Erythroblast (primary cell): ENCODE measurements around the gene EXOC8.

ENCODE experiments used
- GATA1 ChIP-seq: IDR thresholded peaks from 2 replicates; pipeline ENCODE4 v1.6.1; 2011; ENCODE audit warnings: low read depth, mild to moderate bottlenecking, control low read depth, low read length, moderate library complexity
- POLR2A ChIP-seq: IDR thresholded peaks from 2 replicates; pipeline ENCODE4 v1.6.1; 2011; ENCODE audit warnings: mild to moderate bottlenecking, low read length

GRCh38 chr1:231359113-231359512 is 21.5 kb upstream of the EXOC8 start:
- TF ChIP-seq POLR2A (no peak), GATA1 (no peak)
